T-helper 2 cell (primary cell): ENCODE data around the gene FOXP1.
A peak's percentile ranks its signal among the peaks of the same experiment; 100 is the strongest.

Source experiments
- DNase-seq, 5 experiments: peaks; one replicate each; pipeline versions ENCODE4 v3.0.0 to v3.0.0-alpha.2; 2012 to 2022

FOXP1 gene

GRCh38 chr3:71066849-71067261, 516.7 kb downstream of the FOXP1 start:
- peak in 3 of 5 experiments; percentile 30 to 73 (median 35) for DNase-seq

GRCh38 chr3:71066356-71066755, 517.2 kb downstream of the FOXP1 start:
- DNase-seq, result peak in 2 of 5 experiments; percentile 24 to 73

- no peak for DNase-seq
Observed at GRCh38 chr3:71065764-71066013, 517.8 kb downstream of the FOXP1 start.

GRCh38 chr3:71064956-71065763, 518.4 kb downstream of the FOXP1 start:
- peak in 4 of 5 experiments; percentile 50 to 68 (median 57) for DNase-seq

- DNase-seq, result peak; percentile 42 to 71 (median 60)
Observed at GRCh38 chr3:71064291-71064955, 519.1 kb downstream of the FOXP1 start.

- DNase-seq, result peak in 1 of 5 experiments; percentile 40
Observed at GRCh38 chr3:71063773-71064290, 519.7 kb downstream of the FOXP1 start.

GRCh38 chr3:71062952-71063772, 520.4 kb downstream of the FOXP1 start:
- DNase-seq, result peak in 1 of 5 experiments; percentile 85

- DNase-seq, result no peak
Observed at GRCh38 chr3:71062037-71062932, 521.2 kb downstream of the FOXP1 start.

GRCh38 chr3:71061581-71061980, 521.9 kb downstream of the FOXP1 start:
- DNase-seq, result no peak

GRCh38 chr3:71061037-71061436, 522.5 kb downstream of the FOXP1 start:
- DNase-seq, result no peak

GRCh38 chr3:71060536-71060935, 523.0 kb downstream of the FOXP1 start:
- DNase-seq, result no peak

- DNase-seq, result no peak
Observed at GRCh38 chr3:71057526-71057894, 526.0 kb downstream of the FOXP1 start.

- no peak for DNase-seq
Observed at GRCh38 chr3:71056327-71056726, 527.2 kb downstream of the FOXP1 start.

- DNase-seq, result no peak
Observed at GRCh38 chr3:71055257-71056001, 528.1 kb downstream of the FOXP1 start.

GRCh38 chr3:71054312-71054711, 529.2 kb downstream of the FOXP1 start:
- no peak for DNase-seq

GRCh38 chr3:71053495-71053894, 530.0 kb downstream of the FOXP1 start:
- no peak for DNase-seq

GRCh38 chr3:71052716-71053115, 530.8 kb downstream of the FOXP1 start:
- DNase-seq, result no peak

- DNase-seq, result no peak
Observed at GRCh38 chr3:71051893-71052687, 531.4 kb downstream of the FOXP1 start.

GRCh38 chr3:71051259-71051595, 532.3 kb downstream of the FOXP1 start:
- no peak for DNase-seq

- DNase-seq, result peak in 3 of 5 experiments; percentile 28 to 90 (median 48)
Observed at GRCh38 chr3:71050538-71051258, 532.8 kb downstream of the FOXP1 start.
